Measurements from ENCODE around the gene UNK.
"Not testable (repeated sequence)": the region's sequence is repeated elsewhere in the genome, so short reads cannot be mapped to it uniquely, and the experiment has no call there.

The UNK gene

DNA sequence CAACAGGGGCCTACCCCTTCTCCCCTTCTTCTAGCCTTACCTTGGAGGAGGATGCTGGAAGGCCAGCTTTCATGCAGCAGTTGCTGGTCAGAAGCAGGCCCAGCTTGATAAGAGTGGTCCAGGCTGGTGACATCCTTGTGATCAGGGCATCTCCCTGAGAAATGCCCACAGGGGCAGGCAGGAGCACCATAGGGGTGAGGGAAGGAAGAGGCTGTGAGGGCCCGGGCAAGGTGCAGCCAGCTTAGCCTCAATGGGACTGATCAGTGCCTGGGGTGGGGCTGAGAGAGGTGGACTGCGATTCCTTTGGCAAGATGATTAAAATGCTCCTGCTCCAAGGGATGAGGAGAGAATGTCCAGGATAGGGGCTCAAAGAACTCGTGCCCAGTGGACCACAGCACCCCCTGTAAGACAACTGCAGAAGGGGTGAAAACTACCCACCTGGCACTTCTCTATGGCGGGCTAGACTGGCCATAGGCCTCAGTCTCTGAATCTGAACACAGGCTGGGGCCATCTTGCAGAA is 10.1 kb upstream of the UNK start:
- no peak overlapping the region for H3K4me3 ChIP-seq (ENCODE audit: low read depth, low read length)
- TF ChIP-seq, protein P1, sequence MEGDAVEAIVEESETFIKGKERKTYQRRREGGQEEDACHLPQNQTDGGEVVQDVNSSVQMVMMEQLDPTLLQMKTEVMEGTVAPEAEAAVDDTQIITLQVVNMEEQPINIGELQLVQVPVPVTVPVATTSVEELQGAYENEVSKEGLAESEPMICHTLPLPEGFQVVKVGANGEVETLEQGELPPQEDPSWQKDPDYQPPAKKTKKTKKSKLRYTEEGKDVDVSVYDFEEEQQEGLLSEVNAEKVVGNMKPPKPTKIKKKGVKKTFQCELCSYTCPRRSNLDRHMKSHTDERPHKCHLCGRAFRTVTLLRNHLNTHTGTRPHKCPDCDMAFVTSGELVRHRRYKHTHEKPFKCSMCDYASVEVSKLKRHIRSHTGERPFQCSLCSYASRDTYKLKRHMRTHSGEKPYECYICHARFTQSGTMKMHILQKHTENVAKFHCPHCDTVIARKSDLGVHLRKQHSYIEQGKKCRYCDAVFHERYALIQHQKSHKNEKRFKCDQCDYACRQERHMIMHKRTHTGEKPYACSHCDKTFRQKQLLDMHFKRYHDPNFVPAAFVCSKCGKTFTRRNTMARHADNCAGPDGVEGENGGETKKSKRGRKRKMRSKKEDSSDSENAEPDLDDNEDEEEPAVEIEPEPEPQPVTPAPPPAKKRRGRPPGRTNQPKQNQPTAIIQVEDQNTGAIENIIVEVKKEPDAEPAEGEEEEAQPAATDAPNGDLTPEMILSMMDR (IDR thresholded peaks at IDR 0.05; ENCODE audit: low read depth, low read length, missing control alignments) = no peak
- no peak for DNase-seq (ENCODE audit: low read depth)

DNA sequence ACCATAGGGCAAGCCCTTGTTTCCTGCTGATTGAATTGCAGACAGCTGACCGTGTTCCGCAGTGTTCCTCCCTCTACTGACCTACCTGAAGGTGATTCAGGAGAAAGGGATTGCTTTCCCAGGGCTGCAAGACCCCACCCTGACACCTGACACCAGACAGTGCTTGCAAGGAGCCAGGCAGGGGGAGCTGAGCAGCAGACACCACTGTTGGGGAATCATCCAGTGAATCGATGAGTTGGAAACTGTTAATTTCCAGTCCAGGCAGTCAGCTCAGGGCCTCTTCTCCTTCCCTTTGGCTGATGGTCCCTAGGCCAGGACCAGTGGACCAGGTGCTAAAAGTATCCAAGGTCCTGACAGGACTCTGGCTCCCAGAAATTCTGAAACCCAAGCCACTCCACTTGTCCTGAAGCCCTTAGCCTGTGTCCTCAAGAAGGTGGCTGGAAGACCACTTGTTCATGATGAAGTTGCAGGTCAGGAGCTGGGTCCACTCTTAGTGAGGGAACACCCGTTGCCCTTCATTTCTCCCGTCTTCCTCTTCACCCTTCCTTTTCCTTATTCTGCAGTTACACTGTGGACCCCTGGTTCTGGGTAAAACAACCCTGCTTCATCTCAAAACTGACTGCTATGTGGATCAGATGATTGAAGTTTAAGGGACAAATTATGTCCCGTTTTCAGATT is 9.5 kb upstream of the UNK start:
- TF ChIP-seq, protein P1 (IDR thresholded peaks at IDR 0.05; ENCODE audit: low read depth, low read length, missing control alignments) = no peak
- no peak overlapping the region for H3K4me3 ChIP-seq (ENCODE audit: low read depth, low read length)
- no peak for DNase-seq (ENCODE audit: low read depth)

DNA sequence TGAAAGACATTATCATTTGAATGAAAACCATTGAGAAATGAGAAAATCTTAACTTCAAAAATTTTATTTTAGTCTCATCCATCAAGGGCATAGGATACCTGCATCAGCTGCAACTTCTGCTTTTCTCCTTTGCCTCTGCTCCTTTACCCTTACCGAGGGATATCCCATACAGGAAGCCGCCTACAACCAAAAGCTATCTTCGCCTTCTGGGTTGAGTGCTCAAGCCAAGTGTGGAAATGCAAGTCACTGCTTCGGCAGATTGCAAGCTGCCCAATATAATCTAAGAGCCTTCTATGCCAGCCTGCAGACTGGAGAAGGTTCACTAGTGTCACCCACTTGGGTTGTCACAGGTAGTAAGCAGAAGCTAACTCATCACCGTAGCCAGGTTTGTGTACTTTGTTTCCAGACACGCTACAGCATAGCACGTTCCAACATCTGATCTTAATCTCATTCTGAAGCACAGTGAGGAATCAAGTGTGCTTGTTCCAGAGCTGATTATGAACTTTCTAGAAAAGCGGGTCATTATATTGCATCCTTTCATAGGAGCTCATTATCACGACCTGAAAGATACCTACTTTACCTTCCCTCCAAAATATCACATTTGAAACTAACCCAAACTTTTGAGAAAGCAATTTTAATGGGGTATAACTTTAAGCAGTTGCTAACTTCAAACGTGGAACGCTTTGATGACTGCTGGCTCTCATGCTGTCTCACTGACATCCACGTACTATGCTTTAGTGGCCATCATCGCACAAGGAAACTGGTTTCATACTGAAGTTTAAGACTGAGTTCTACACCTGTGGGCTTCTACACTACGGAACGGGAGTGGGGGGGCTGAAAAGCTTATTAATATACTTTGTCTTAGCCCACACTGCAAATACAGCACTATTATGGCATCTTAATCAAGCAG is 8.0 kb upstream of the UNK start:
- no peak for DNase-seq (ENCODE audit: low read depth)
- H3K4me3 ChIP-seq (ENCODE audit: low read depth, low read length) = no peak overlapping the region; the same call in 1 of the 2 replicates
- TF ChIP-seq, protein P1 (IDR thresholded peaks at IDR 0.05; ENCODE audit: low read depth, low read length, missing control alignments) = no peak

DNA sequence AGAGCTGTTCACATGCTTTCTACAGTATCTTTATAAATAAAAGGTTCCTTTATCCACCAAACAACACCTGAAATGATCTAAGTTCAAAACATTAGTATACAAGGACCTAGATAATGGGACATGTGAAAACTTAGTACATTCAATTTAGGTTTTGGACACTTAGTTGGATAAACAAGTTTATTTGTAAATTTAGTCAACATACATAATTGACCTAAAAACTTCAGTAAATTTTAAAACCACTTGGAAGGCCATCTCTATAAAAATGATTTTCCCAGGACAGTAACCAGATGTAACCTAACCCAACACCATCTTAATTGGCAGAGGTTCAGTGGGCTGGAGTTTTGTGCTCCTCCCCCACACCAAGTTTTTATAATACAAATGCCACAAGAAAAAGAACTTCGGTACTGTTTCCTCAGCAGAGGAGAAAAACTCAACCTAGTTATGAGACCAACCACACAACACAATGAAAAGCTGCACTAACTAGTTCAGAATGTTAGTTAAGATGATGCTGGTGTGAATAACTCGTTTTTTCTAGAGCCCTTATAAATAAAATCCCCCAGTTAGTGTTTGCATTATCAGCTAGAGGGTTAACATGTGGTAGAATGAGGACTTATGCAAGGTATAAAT is 7.2 kb upstream of the UNK start:
- TF ChIP-seq, protein P1 (IDR thresholded peaks at IDR 0.05; ENCODE audit: low read depth, low read length, missing control alignments) = no peak
- no peak for DNase-seq (ENCODE audit: low read depth)
- H3K4me3 ChIP-seq (ENCODE audit: low read depth, low read length) = peak overlapping the region; percentile 82

DNA sequence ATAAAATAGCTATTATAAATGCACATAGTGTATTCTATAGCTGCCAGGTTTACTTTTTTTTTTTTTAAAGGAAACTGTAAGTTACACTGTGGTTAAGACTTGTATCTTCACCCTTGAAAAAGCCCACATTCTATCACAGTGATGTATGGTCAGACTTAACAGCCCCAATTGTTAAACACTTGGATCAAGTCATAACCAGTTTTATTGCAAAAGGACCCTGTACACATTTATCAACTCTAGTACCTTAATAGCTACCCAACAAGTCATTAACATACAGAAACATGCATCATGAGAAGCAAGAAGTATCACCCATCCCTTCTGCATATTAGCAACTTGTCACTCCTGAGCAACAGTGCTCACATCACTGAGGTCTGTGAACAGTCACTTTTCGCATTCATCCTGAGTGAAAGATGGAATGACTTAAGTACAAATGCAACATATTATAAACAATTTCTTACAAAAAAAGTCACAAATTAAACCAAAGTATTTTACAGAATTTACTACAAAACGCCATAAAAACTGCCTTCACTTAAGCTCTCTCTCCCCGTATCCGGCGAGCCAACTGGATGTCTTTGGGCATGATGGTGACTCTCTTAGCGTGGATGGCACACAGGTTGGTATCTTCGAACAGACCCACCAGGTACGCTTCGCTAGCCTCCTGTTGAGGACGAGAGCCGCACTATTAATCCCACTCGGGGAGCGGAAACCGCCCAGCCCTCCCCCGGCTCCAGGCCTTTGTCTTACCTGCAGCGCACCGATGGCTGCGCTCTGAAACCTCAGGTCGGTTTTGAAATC is 6.3 kb upstream of the UNK start:
- not testable (repeated sequence) for DNase-seq (ENCODE audit: low read depth)
- H3K4me3 ChIP-seq (ENCODE audit: low read depth, low read length) = peak overlapping the region; percentile 82

DNA sequence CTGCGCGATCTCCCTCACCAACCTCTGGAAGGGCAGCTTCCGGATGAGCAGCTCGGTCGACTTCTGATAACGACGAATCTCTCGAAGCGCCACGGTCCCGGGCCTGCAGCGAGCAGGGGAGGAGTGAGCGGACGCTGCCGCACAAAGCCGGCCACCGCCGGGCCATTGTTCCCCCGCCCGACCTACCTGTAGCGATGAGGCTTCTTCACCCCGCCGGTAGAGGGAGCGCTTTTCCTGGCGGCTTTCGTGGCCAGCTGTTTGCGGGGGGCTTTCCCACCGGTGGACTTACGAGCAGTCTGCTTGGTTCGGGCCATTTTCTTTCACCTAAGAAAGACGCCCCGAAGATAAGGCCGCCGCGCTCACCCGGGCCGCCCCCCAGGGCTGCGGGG is 5.8 kb upstream of the UNK start:
- H3K4me3 ChIP-seq (ENCODE audit: low read depth, low read length) = peak overlapping the region; percentile 82
- no peak for DNase-seq (ENCODE audit: low read depth)
- TF ChIP-seq, protein P1 (IDR thresholded peaks at IDR 0.05; ENCODE audit: low read depth, low read length, missing control alignments) = peak; percentile 77

Measured in GM12864 (cell line).